Measurements from ENCODE around the gene KRTAP19-1. TPM values are rescaled to one million over a fixed set of nuclear protein-coding genes. Genes with fewer than 3 reads are reported as not detected.
"Not testable (repeated sequence)": the region's sequence is repeated elsewhere in the genome, so short reads cannot be mapped to it uniquely, and the experiment has no call there.

KRTAP19-1 gene
- not detected for polyA plus RNA-seq

DNA sequence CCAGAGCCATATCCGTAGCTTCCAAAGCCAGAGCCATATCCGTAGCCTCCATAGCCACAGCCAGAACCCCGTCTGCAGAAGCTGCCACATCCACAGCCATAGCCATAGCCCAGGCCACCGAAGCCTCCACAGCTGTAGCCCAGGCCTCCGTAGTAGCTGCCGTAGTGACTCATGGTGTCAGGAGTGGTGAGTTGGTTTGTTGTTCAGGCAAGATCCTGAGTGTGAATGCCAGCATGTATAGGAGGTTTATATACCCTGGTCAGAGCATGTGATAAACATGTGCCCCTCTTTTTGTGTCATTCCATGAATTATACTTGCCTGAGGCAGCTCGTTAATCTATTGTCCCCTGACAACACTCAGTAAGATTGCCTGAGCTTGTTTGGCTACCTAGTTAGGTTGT is at the start of gene KRTAP19-1:
Gene KRTAP19-1 (minus strand): TSS at position 223 of the 400 bp plus-strand sequence. CDS start 50 bp downstream, at position 173.
- H3K27ac ChIP-seq (ENCODE audit: low read depth, low read length) = no peak within 1 kb of the TSS
- 71 to 90% (median 90%) methylated on average over 7 of the region's 7 CpGs for WGBS, 3 donors

DNA sequence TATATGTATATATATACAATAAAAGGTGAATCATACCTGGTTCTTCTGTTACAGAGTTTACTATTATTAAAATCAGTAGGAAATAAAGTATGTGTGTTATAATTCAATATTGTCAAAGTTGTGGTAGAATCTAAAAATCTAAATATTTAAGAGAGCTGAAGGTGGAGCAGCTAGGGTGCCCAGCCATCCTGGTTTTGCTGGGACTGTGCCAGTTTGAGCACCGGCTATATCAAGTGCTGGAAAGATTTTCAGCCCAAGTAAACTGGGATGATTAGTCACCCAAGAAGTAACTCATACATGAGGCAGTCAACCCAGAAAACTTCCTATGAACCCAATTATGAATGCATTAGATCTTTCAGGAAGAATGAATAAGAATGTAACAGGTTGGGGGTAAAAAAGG is 38.7 kb upstream of the KRTAP19-1 start:
- 77 to 94% (median 86%) methylated on average over 1 of the region's 1 CpG for WGBS, 3 donors

DNA sequence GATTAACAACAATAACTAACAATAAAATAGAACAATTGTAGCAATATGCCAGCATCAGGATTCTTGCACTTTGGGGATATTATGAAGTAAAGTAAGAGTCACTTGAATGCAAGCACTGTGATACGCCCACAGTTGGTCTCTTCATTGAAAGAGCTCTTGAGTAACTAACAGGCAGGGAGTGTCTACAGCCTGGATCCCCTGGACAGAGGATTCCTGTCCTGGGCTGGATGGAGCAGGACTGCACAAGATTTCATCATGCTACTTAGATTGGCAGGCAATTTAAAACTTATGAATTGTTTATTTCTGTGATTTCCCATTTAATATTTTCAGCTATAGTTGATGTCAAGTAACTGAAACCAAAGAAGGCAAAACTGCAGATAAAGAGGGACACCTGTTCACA is 35.5 kb upstream of the KRTAP19-1 start:
- no peak overlapping the region for H3K27ac ChIP-seq (ENCODE audit: low read depth, low read length)
- WGBS, 3 donors = 73 to 89% (median 88%) methylated on average over 1 of the region's 1 CpG

More for the DNA sequence above, 38.7 kb upstream of the KRTAP19-1 start:
- no peak overlapping the region for H3K27ac ChIP-seq (ENCODE audit: low read depth, low read length)

DNA sequence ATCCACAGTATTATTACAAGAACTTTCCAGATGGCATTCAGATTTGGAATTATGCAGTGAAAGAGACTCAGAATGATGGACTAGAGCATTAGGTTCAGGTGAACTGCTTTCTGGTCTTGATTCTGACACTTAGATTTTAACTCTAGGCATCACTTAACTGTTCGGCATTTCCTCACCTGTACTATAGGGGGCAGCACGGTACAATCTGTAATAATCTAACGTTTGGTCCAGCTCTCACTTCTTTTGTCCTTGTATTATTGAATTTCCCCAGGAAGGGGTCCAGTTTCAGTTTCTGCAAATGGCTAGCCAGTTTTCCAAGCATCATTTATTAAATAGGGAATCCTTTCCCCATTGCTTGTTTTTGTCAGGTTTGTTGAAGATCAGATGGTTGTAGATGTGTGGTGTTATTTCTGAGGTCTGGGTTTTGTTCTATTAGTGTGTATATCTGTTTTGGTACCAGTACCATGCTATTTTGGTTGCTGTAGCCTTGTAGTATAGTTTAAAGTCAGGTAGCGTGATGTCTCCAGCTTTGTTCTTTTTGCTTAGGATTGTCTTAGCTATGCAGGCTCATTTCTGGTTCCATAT is 25.5 kb upstream of the KRTAP19-1 start:
- WGBS, 3 donors = 22 to 29% (median 29%) methylated on average over 4 of the region's 4 CpGs
- not testable (repeated sequence) for H3K27ac ChIP-seq (ENCODE audit: low read depth, low read length)

DNA sequence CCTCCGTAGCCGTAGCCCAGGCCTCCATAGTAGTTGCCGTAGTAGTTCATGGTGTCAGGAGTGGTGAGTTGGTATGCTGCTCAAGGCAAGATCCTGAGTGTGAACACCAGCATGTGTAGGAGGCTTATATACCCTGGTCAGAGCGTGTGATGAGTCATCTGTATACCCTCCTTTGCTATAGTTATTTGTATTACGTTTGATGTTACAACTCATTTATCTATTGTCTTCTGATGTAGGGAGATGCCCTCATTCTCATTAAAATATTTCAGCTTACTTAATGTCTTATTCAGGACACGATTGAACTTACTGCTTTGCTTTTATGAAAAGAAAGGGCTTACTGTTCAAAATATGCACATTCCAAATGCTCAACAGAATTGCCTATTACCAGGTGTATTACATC is 21.9 kb upstream of the KRTAP19-1 start, which contains the start of gene KRTAP19-5:
Gene KRTAP19-5 (minus strand): TSS at position 101 of the 400 bp plus-strand sequence. CDS start 51 bp downstream, at position 50.
- H3K27ac ChIP-seq (ENCODE audit: low read depth, low read length) = no peak within 1 kb of the TSS
- WGBS, 3 donors = 71 to 85% (median 76%) methylated on average over 6 of the region's 6 CpGs

DNA sequence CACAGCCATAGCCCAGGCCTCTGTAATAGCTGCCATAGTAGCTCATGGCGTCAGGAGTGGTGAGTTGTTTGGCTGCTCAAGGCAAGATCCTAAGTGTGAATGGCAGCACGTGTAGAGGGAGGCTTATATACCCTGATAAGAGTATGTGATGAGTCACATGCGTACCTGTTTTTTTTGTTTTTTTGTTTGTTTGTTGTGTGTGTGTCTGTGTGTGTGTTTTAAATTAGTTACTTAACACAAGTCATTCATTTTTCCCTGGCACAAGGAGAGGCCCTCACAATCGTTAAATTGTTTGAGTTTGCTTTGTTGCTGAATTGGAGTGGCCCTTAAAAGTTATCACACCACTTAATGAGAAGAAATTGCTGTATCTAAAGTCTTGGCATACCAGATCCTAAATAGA is 16.9 kb upstream of the KRTAP19-1 start, which contains the start of gene KRTAP19-4:
Gene KRTAP19-4 (minus strand): TSS at position 101 of the 400 bp plus-strand sequence. CDS start 55 bp downstream, at position 46.
- no peak within 1 kb of the TSS for H3K27ac ChIP-seq (ENCODE audit: low read depth, low read length)
- 56 to 76% (median 73%) methylated on average over 4 of the region's 4 CpGs for WGBS, 3 donors

DNA sequence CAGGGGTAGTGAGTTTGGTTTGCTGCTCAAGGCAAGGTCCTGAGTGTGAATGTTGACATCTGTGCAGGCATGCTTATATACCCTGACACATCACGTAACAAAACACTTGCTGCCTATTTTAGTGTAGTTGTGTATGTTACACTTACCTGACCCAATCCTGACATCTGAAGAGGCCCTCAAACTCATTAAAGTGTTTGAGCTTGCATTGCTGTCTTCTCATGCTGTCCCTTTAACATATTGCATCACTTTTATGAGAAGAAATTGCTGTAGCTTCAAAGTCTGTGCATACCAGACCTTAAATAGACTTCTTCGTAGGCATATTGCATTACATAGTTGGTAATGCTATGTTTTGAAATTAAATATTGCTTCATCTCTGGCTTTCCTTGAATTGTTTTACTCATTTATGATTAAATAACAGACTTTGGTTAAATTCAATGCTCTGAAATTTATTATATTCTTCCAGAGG is 11.8 kb upstream of the KRTAP19-1 start, which contains the start of gene KRTAP19-3:
Gene KRTAP19-3 (minus strand): TSS at position 51 of the 466 bp plus-strand sequence. CDS start 56 bp downstream, outside the sequence.
- no peak within 1 kb of the TSS for H3K27ac ChIP-seq (ENCODE audit: low read depth, low read length)
- 64 to 79% (median 74%) methylated on average over 2 of the region's 2 CpGs for whole genome bisulfite sequencing, 3 donors

DNA sequence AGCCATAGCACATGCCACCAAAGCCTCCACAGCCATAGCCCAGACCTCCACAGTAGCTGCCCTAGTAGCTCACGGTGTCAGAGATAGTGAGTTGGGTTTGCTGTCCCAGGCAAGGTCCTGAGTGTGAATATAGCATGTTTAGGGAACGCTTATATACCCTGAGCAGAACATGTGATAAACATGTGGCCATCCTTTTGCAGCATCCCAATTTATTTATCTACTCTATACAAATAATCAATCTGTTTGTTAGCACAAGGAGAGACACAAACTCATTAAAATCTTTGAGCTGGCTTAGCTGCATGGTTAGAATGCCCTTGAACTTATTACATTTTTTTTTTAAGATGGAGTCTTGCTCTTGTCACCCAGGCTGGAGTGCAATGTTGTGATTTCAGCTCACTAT is 7.2 kb upstream of the KRTAP19-1 start, which contains the start of gene KRTAP19-2:
Gene KRTAP19-2 (minus strand): TSS at position 101 of the 400 bp plus-strand sequence. CDS start 88 bp downstream, at position 13.
- WGBS, 3 donors = 78 to 82% (median 80%) methylated on average over 2 of the region's 2 CpGs
- H3K27ac ChIP-seq (ENCODE audit: low read depth, low read length) = no peak within 1 kb of the TSS

DNA sequence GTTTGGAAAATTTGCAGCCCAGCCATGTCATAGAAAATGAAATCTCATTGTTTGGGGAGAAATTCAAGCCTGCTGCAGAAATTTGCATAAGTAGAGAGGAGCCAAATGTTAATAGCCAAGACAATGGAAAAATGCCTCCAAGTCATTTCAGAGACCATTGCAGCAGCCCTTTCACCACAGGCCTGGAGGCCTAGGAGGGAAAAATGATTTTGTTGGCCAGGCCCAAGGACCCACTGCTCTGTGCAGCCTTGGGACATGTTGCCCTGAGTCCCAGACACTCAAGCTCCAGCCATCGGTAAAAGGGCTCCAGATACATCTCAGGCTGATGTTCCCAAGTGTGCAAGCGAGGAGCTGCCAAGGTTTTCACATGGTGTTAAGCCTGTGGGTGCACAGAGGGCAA is 6.0 kb upstream of the KRTAP19-1 start:
- 64 to 70% (median 70%) methylated on average over 2 of the region's 2 CpGs for WGBS, 3 donors
- H3K27ac ChIP-seq (ENCODE audit: low read depth, low read length) = no peak overlapping the region

DNA sequence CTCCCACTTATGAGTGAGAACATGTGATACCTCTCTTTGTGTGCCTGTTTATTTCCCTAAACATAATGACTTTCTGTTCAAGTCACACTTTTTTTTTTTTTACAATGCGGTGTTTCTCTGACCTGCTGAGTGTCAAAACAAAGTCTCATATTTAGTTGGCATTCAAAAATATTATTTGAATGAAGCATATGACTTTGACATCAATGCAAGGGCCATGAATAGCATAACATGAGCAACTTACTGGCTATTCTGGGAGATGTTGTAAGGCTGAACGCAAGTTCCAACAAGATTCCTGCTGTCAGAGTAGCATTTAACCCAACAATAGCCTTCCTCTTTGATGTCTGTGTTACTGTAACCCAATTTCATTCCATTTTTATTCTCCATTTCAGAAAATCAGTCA is 2.0 kb upstream of the KRTAP19-1 start:
- no peak overlapping the region for H3K27ac ChIP-seq (ENCODE audit: low read depth, low read length)
- WGBS, 3 donors = 60 to 80% (median 80%) methylated on average over 2 of the region's 2 CpGs

DNA sequence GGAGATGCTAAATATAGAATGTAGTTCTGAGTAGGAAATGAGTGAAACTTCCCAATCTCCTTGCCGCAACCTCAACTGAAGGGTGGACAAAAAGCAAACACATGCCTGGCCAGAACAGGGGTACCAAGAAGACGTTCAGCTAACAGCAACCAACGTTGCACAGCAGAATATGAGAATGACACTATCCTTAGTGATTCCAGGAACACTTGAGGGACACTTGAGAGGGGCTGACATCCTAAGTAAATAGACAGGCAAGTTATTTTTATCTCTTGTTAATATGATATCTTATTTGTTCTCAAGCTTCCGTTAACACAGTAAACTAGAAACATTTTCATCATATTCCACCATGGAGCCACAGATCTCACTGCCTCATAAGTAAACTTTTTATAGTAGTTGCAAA is 908 bp downstream of the KRTAP19-1 start:
- no peak overlapping the region for H3K27ac ChIP-seq (ENCODE audit: low read depth, low read length)
- WGBS, 3 donors = 55 to 60% (median 57%) methylated on average over 4 of the region's 4 CpGs

DNA sequence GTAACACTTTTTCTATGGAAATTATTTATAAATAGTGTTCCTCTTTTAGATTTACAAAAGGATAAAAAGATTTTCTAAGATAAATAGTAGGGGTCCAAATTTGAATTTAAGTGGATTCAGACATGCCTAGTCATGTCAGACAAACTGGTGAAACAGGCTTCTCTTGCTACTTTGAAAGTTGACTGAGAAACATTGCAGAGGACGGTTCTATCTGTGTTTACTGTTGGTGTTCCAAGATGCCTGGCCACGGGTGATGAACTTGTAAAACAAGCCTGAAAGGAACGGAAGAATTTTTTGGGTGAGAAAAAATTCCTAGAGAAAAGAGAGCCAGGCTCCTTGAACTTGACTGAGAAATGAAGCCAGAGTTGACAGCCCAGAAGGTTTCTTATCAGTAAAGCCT is 2.2 kb downstream of the KRTAP19-1 start:
- WGBS, 3 donors = 17 to 48% (median 44%) methylated on average over 3 of the region's 3 CpGs
- H3K27ac ChIP-seq (ENCODE audit: low read depth, low read length) = no peak overlapping the region

DNA sequence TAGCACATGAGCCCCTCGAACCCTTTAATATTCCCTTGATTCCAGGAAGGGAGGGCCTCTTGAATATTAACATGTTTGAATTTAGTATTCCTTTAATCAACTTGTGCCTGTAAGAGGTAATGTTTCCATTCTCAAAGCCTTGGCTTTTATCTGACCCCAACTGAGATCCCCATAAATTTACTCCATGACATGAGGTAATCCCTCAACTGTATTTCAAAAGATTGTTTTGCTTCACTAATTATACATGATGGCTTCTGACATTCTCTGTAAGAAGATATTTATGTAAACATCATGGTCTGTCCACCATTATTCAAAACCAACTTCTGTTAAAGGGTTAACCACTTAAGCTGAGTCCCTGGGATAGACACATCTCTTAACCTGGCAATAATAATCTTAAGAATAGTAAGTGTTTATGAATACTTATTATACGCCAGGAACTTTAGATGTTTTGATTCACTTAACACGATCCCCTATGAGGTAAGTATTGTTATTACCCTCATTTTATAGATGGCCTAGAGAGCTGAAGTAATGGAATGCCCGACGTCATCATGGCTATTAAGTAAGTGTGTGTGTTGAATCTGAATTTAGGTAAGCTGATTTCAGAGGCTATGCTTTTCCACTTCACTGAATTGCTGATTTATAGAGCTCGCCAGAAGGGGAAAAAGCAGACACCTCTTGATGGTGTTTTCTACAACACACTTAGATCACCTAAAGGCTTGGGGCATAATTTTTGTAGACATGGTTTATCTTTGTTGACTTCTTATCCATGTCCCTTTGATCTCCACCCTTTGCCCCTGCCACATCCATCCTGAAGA is 11.1 kb downstream of the KRTAP19-1 start:
- WGBS, 3 donors = 47 to 52% (median 48%) methylated on average over 6 of the region's 6 CpGs
- no peak overlapping the region for H3K27ac ChIP-seq (ENCODE audit: low read depth, low read length)

DNA sequence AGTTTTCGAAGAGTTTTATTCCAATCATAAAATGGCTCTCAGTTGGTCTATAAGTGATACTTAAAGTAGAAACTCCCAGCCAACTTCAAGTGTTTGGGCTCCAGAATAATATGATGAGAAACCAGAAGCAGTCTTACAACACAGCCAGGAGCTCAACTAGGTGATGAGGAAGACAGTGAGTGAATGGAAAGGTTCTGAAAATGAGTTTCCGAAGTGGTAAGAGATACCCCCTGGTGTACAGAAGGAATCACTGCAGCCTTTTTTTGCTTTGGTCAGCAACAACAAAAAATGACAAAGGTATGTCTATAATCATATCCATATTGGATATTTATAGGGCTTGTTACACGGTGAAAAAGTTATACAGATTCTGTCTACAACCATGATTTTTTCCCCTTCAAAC is 16.5 kb downstream of the KRTAP19-1 start:
- WGBS, 3 donors = 47 to 75% (median 58%) methylated on average over 3 of the region's 3 CpGs

DNA sequence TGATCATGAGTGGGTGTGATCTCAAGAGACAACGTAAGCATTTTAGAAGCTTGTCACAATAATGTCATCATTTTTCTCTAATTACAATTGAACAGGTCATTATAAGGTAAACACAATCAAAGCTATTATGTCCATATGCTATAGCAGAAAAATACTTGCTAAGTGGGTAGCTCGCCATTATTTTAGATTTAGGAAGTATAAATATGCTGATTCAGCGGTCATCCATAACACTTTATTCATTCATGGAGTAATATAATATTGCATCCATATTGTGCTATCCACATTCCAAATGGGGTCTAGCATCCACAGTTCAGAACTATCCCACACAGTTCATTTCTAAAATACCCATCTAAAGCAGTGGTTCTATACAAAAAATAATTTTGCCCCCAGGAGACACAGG is 31.7 kb downstream of the KRTAP19-1 start:
- WGBS, 3 donors = 83 to 93% (median 90%) methylated on average over 3 of the region's 3 CpGs
- H3K27ac ChIP-seq (ENCODE audit: low read depth, low read length) = no peak overlapping the region

More for the DNA sequence above, 16.5 kb downstream of the KRTAP19-1 start:
- H3K27ac ChIP-seq (ENCODE audit: low read depth, low read length) = no peak overlapping the region

DNA sequence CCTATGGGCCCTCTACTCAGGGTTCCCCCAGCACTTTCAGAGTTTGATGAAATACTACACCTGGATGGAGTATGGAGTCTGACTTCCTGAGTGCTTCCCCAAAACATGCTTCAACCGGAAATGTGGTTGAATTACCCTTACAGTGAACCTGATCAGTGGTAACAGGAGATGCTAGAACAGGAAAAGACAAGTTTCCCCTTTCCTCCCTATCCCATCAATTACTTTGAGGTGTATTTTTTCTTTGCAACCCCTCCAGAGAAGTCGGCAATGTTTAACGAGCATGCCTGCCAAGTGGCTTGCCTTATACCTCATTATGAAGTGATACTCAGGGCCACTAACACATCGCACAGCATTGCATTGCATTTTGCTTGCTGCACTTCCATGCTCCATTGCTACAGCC is 33.1 kb downstream of the KRTAP19-1 start:
- WGBS, 3 donors = 18 to 41% (median 36%) methylated on average over 4 of the region's 4 CpGs
- H3K27ac ChIP-seq (ENCODE audit: low read depth, low read length) = no peak overlapping the region

DNA sequence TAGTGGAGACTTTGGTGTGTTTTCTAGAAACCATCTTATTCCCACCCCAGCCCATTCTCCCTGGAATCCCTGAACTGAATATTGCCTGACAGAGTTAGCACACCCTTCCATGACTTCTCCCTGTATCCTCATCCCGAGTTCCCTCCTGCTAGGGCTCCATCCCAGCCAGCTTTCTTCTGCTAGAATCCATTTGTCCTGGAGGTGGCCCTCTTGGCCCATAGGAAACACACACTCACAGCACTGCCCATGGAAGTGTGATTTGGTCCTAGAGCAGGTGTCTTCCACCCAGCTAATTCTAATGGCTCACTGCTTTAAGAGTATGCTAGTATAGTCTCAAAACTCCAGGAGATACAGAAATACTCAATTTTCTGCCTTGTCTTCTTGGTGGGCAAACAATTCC is 36.0 kb downstream of the KRTAP19-1 start:
- 33 to 62% (median 56%) methylated on average over 1 of the region's 1 CpG for WGBS, 3 donors

DNA sequence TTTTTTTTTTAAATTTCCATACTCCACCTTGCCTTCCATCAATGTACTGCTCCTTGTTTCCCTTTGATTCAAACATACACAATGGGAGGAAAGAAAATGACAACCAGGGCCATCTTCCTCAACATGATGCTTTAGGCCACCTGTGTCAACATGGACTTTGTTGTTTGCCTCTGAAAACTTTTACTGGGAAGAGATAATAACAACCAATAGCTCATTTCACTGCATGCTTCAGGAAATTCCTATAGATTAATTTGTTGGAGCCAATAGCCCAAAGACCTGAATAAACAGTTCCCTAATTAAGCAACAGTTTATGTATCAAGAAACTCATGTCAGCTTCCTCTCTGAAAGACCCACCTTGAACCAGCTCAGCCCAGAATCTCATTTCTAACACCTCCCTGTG is 36.9 kb downstream of the KRTAP19-1 start:
- H3K27ac ChIP-seq (ENCODE audit: low read depth, low read length) = no peak overlapping the region

More for the DNA sequence above, 36.0 kb downstream of the KRTAP19-1 start:
- no peak overlapping the region for H3K27ac ChIP-seq (ENCODE audit: low read depth, low read length)

DNA sequence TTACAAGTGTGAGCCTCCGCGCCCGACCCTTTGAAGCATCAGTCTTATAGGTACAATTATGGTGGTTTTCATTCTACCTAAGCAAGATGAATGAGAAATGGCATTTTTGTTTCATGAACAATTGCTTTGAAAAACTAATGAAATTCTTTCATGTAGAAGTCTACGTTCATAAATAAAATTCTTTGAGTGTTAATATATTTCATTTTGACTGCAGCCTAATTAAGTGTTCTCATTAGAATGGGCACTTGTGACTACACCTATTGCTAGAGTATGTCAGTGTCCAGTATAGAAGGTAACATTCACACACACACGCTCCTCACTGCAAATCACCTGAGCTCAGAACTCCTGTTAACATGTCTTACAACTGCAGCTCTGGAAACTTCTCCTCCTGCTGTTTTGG is 40.2 kb downstream of the KRTAP19-1 start, which contains the start of gene KRTAP15-1:
Gene KRTAP15-1 (plus strand): TSS at position 301 of the 400 bp plus-strand sequence. CDS start 53 bp downstream, at position 354.
- WGBS, 3 donors = 88 to 95% (median 93%) methylated on average over 5 of the region's 5 CpGs
- H3K27ac ChIP-seq (ENCODE audit: low read depth, low read length) = no peak within 1 kb of the TSS
